HG03097 (cell line): ENCODE results near the gene ENDOU.
A peak's percentile ranks its signal among the peaks of the same experiment; 100 is the strongest.

Experiments
- ATAC-seq: cut with Tn5 transposase; IDR thresholded peaks from one replicate; pipeline ENCODE4 v1.9.1; 2021; ENCODE audit not compliant: unreplicated experiment, low FRiP score

ENDOU gene

GRCh38 chr12:47744778-47745436 is 19.6 kb upstream of the ENDOU start:
- no peak for ATAC-seq

- ATAC-seq: no peak
Observed at GRCh38 chr12:47744005-47744651, 18.8 kb upstream of the ENDOU start.

DNA sequence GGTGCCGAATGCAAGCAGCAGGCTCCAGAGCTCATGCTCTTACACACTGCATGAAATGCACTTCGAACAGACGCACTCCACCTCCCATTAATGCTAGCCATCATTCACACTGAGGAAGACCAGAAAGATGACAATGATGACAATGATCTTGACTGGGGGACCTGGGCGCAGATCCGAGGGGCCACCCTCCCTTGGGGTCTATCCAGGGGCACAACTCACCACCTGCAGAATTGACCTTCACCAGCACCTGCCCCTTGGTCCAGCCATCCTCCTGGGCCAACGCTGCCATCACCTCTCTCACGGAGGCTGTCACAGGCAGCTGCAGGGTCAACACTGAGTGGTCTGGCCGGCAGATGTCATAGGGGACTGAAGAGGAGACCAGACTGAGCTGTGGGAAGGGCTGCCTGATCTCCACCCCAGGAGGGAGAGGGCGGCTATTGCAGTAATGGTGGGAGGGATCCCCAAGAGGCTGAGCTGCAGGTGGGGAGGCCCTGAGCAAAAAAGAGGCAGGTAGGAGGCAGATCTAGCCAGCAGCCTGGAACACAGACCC is 18.1 kb upstream of the ENDOU start:
- ATAC-seq: no peak

DNA sequence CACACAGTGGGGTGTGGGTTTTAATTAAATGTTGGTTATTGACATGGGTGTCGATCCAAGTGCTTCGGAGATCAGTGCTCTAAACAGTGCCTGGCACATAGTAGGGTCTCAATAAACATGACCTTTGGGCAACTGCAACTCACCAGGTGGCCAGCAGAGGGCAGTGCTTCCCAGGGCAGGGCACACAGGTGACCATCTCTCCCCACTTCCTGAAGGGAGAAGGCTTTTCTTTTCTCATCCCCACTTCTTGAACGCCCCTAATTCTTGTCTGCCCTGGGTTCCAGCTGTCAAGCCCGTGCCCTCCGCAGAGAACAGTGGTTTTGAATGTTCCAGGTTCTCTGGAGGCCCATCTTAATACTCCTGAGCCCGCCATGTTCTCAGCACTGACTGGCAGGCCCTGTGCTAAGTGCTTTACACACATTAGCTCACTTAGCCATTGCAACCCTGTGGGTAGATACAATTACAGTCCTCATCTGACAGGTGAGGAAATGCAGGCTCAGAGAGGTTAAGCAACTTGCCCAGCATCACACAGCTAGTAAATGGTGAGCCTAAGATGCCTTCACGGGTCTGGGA is 17.0 kb upstream of the ENDOU start:
- no peak for ATAC-seq

- no peak for ATAC-seq
Observed at GRCh38 chr12:47741340-47741703, 16.0 kb upstream of the ENDOU start.

GRCh38 chr12:47740606-47741339 is 15.5 kb upstream of the ENDOU start:
- peak; percentile 38 for ATAC-seq

GRCh38 chr12:47739979-47740378 is 14.7 kb upstream of the ENDOU start:
- ATAC-seq: no peak

GRCh38 chr12:47739297-47739696 is 14.0 kb upstream of the ENDOU start:
- ATAC-seq: no peak

- no peak for ATAC-seq
Observed at GRCh38 chr12:47737936-47738594, 12.8 kb upstream of the ENDOU start.

DNA sequence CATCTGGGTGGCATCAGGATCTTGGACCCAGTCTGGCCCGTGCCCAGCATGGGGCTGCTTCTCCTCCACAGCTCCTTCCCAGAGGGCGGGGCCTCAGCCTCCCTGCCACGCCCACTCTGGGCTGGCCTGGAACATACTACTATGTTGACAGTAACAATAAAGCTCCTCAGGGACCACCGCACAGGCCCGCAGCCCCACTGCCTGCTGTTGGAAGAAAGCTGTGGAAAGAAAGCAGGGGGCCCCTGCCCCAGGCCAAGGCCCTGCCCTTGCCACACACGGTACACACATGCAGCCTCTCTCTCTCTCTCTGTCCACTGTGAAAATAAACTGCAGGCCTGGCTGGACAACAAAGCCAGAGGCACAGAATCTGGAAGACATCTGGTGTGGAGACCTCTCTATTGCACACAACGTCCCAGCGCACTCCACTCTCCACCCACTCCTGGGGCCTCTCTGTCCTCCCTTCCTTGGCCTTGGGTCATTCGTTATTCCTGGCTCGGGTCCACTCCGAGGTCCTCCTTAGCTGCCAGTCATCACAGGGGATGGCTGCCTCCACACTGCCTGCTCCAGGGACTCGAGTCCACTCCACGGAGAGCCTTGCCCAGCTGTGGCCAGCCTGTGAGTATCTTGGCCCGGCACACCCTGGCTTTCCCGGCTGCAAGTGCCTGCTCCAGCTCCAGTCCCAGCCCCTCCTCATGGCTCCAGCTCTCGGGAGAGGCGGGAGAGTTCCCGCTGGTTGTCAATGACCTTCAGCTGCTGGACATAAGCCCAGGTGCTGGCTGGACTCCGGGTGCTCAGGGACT is 11.8 kb upstream of the ENDOU start:
- ATAC-seq: no peak

DNA sequence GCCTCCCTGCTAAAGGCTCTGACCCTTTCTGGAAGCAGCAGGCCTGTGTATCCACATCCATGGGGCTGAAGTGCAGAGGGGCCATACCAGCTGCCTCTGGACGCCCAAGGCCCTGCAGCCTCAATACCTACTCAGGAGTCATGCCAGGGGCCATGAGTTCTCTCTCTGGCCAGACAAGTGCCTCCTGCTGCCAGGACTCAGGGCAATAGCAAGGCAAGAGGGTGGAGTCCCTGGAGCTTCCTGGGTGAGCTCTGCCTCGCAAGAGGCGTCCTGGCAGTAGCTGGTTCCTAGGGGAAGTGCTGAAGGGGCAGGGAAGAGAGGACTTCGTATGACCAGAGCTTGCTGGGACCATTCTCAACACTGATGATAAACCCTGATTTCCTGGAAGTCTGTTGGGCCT is 10.9 kb upstream of the ENDOU start:
- no peak for ATAC-seq

DNA sequence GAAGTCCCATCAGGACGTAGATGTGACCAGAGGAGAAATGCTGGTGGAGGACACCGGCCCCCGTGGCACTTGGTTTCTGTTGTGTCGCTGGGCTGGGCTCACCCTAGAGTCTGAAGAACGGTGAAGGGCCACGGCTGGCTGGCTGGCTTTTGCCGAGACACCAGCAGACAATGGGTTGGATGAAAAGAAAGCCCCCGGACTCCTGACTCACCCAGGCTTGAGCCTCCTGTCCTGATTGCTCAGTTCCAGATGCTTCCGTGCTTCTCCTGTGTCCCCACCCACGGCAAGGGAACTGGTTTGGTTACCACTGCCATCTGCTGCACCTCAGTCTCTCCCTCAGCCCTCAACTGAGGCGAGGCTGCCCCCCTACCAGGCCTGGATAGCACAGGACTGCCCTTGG is 10.4 kb upstream of the ENDOU start:
- ATAC-seq: no peak

GRCh38 chr12:47734725-47735480 is 9.6 kb upstream of the ENDOU start:
- no peak for ATAC-seq

GRCh38 chr12:47733142-47733541 is 7.9 kb upstream of the ENDOU start:
- ATAC-seq: no peak

DNA sequence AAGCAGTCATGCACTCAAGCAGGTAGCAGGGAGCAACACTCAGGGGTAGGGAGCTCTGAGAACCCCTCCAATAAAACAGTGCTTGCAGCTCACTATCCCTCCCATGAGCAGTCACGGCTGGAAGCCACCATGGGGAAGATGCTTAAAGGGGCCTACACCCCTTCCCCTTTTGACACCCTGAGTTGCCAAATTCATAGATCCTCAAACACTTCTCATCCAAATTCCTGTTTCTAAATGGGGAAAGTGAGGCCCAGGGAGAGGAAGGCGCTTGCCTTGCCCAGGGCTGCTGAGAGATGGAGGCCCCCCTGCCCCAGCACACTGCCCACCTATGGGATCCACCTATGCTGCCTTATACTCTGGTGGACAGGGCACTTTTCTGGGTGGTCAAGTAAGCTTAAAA is 7.2 kb upstream of the ENDOU start:
- ATAC-seq: no peak

GRCh38 chr12:47731723-47732122 is 6.4 kb upstream of the ENDOU start:
- no peak for ATAC-seq

DNA sequence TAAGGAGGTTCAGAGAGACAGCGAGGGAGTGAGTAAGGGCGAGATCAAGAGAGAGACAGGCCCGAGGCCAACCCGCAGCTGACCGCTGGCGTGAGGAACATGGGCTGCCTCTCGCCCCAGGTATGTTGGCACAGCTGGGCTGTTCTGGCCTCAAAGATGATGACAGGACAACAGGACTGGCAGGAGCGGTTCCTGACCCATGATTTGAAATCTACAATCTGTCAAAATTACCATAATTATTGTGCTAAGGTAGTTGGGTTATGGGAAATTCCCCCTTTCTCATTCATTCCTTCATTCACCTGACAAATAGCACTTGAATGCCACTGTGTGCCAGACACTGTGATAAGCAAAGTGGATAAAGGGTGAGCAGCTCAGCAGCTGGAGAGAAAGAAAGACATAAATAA is 5.1 kb upstream of the ENDOU start:
- ATAC-seq: no peak

DNA sequence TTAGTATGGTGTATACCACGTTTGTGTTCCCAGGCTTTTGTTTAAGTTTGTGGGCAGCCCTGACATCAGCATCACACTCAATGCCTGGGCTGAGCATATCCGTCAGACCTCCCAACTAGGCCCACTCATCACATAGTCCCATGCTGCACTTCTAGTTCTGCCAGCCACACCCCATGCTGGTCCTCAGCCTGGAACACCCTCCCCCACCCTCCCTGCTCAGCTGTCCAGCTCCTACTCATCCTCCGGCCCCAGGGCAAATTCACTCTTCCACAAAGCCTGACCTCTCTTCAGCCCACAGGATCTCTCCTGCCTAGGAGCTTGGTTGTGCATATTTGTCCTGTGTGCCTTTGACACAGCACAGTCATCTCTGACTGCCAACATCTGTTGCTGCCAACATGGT is 3.9 kb upstream of the ENDOU start:
- no peak for ATAC-seq

GRCh38 chr12:47725893-47726292 is 603 bp upstream of the ENDOU start:
- no peak for ATAC-seq
